GM19240 (cell line): ENCODE results near the gene C10orf53.

Experiments used
- DNase-seq: peaks from one replicate; pipeline ENCODE4 v3.0.0; 2011; ENCODE audit warnings: low spot score; ENCODE audit not compliant: insufficient read length

The C10orf53 gene

GRCh38 chr10:49737474-49738201 is 58.2 kb downstream of the C10orf53 start:
- no peak for DNase-seq

DNA sequence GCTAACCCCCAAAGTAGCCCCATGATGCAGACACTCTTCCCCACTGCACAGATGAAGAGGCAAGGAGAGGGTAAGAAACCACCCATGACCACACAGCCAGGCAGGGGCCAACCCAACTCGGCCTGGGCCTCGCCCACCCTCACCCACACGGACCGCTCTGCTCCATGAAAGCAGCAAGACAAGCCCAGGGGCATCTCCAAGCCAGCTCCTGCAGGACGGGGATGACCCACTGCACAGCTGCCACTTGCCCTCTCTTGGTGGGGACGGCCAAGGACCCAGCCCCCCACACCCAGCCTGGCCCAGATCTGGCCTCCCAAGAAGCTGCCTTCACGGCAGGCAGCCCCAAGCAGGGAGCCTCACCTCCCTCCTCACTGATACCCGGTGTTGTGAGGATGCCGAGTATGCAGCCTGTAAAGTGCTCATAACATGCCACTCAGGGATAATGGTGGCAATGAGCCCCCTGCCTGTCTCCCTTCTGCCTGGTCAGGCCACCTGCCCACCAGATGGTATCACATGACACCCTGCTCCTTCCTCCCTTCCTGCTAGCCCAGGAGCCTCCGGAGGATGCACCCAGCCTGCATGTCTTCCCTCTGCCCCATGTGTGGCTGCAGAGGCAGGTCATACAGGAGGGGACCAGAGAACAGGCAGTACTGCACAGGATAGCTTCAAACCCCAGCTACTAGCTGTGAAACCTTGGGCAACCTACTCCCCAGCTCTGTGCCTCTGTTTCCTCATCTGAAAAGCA is 59.3 kb downstream of the C10orf53 start:
- no peak for DNase-seq

GRCh38 chr10:49739426-49739825 is 60.0 kb downstream of the C10orf53 start:
- DNase-seq: no peak

GRCh38 chr10:49740346-49741107 is 61.1 kb downstream of the C10orf53 start:
- no peak for DNase-seq

- no peak for DNase-seq
These were observed 61.9 kb downstream of the C10orf53 start for GRCh38 chr10:49741108-49741995.

DNA sequence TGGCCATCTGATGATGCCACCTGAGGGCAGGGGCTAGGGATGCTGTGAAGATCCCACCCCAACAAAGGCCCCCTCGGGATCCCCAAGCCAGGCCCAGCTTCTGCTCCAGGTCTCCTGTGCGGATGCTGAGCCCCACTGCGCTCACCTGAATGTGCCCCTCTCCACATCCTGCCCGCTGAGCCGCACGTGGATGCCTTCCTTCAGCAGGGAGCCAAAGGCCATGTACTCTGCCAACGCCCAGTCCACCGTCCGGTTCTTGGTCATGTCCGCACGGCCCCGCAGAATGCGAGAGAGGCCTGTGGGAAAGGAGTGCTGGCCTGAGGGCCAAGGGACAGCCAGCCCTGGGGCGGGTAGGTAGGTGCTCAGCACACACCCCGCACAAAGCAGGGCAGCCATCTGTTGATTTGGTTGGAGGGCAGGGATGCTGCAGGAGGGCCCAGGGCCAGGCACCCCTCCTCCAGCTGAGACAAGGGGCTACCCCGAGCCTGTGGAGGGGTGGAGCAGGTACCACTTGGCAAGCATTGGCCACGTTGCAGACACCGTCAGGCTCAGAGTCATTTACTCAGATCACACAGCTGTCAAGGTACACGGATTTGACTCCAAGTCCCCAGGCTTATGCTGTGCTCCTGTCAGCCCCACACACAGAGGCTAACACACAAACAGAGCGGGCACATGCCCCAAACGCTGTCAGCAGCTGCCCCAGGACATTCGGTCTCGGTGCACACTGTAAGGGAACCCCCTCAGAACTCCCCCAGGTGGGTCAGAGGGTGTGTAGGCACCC is 63.4 kb downstream of the C10orf53 start:
- DNase-seq: no peak

- DNase-seq: no peak
These were observed 64.1 kb downstream of the C10orf53 start for GRCh38 chr10:49743464-49744075.

- DNase-seq: no peak
These were observed 64.7 kb downstream of the C10orf53 start for GRCh38 chr10:49744091-49744685.

GRCh38 chr10:49744924-49745605 is 65.6 kb downstream of the C10orf53 start:
- no peak for DNase-seq

- no peak for DNase-seq
These were observed 66.3 kb downstream of the C10orf53 start for GRCh38 chr10:49745756-49746155.

GRCh38 chr10:49746626-49747302 is 67.3 kb downstream of the C10orf53 start:
- no peak for DNase-seq
